Esophagus squamous epithelium (tissue), 4 donors: ENCODE data around the gene TMEM38A.

Experiments
- POLR2A ChIP-seq, 4 donors: fragments of 450-650 bp; IDR thresholded peaks; one replicate each; pipeline ENCODE4 v1.6.1; 2017; ENCODE audit warnings: antibody characterized with exemption in 4 of 4, mild to moderate bottlenecking in 4 of 4, moderate library complexity in 3 of 4
- TF ChIP-seq, protein P1 (sequence below), 6 experiments: fragments of 450-650 bp in 4 of 6; fragments of 200-600 bp in 2 of 6; sonication (generic) in 2 of 6; IDR thresholded peaks; one replicate each; pipeline ENCODE4 v1.5.1; 2016 to 2019; ENCODE audit warnings: antibody characterized with exemption in 6 of 6, mild to moderate bottlenecking in 4 of 6, moderate library complexity in 4 of 6

DNA sequence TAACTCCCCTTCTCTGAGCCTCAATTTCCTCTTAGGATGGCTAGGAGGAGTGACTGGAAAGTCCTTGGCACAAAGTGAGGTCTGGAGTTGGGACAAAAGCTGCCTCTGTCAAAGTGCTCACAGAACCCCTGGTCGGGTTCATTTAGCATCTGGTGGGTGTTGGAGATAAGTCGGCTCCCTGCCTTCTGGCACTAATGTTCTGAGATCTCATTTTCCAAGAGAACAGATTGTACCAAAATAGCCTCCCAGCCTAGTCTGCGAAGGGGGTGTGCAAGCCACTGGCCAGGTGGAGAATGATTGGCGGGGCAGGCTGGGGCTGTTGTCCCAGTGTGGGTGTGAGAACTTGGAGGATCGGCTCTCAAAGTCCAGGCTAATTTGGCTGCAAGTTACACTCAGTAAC, 38.0 kb downstream of the TMEM38A start:
- TF ChIP-seq, protein P1, sequence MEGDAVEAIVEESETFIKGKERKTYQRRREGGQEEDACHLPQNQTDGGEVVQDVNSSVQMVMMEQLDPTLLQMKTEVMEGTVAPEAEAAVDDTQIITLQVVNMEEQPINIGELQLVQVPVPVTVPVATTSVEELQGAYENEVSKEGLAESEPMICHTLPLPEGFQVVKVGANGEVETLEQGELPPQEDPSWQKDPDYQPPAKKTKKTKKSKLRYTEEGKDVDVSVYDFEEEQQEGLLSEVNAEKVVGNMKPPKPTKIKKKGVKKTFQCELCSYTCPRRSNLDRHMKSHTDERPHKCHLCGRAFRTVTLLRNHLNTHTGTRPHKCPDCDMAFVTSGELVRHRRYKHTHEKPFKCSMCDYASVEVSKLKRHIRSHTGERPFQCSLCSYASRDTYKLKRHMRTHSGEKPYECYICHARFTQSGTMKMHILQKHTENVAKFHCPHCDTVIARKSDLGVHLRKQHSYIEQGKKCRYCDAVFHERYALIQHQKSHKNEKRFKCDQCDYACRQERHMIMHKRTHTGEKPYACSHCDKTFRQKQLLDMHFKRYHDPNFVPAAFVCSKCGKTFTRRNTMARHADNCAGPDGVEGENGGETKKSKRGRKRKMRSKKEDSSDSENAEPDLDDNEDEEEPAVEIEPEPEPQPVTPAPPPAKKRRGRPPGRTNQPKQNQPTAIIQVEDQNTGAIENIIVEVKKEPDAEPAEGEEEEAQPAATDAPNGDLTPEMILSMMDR (IDR thresholded peaks at IDR 0.05), result no peak
- no peak for TF ChIP-seq POLR2A (IDR thresholded peaks at IDR 0.05)
